Kidney (tissue), 14 donors: ENCODE measurements around the gene TOMM22. TPM values are rescaled to one million over a fixed set of nuclear protein-coding genes. Genes with fewer than 3 reads are reported as not detected.

Source experiments
- DNase-seq, 5 donors: peaks; one replicate each; pipeline ENCODE4 v3.0.0-alpha.2; 2013 to 2020
- FAIRE-seq: peaks from 2 replicates; lab custom pipeline; 2012; peaks lifted over from hg19 to GRCh38; lab: Jason Lieb, UNC
- H3K27ac ChIP-seq, 2 donors: one replicate each; pipeline ENCODE4 v1.7.0; 2013; ENCODE audit warnings: low read depth in 2 of 2, low read length in 2 of 2, inconsistent platforms in 1 of 2
- H3K27me3 ChIP-seq: one replicate; pipeline ENCODE4 v1.7.1; 2013; ENCODE audit warnings: low read length, inconsistent platforms; ENCODE audit not compliant: control insufficient read depth, insufficient read depth
- H3K36me3 ChIP-seq, 3 donors: one replicate each; pipeline versions ENCODE4 v1.7.0 to v1.7.1; 2013; ENCODE audit warnings: low read length in 3 of 3, control low read depth in 1 of 3, inconsistent platforms in 1 of 3; ENCODE audit not compliant: insufficient read depth in 3 of 3, control insufficient read depth in 2 of 3
- H3K4me1 ChIP-seq, 3 donors: one replicate each; pipeline versions ENCODE4 v1.7.0 to v1.7.1; 2013; ENCODE audit warnings: low read length in 3 of 3, inconsistent platforms in 1 of 3, low read depth in 1 of 3; ENCODE audit not compliant: control insufficient read depth in 2 of 3, insufficient read depth in 2 of 3
- H3K4me3 ChIP-seq, 3 donors: one replicate each; pipeline versions ENCODE4 v1.7.0 to v1.8.1; 2013; ENCODE audit warnings: low read length in 3 of 3, control low read depth in 1 of 3, inconsistent platforms in 1 of 3
- H3K9ac ChIP-seq, 3 donors: one replicate each; pipeline versions ENCODE4 v1.7.0 to v1.7.1; 2013; ENCODE audit warnings: low read length in 3 of 3, control low read depth in 1 of 3, inconsistent platforms in 1 of 3
- H3K9me3 ChIP-seq, 3 donors: one replicate each; pipeline versions ENCODE4 v1.7.0 to v1.7.1; 2013; ENCODE audit warnings: low read length in 3 of 3, control low read depth in 1 of 3, inconsistent platforms in 1 of 3; ENCODE audit not compliant: control insufficient read depth in 2 of 3, insufficient read depth in 1 of 3
- CTCF ChIP-seq: IDR thresholded peaks from 3 replicates; pipeline ENCODE4 v1.5.1; 2012; ENCODE audit warnings: mild to moderate bottlenecking, moderate library complexity, borderline replicate concordance; ENCODE audit not compliant: insufficient read depth; ENCODE audit errors: extremely low read depth
- intact Hi-C: fragments of 100-400 bp; cut with DNase I; formaldehyde crosslinking; loops from one replicate; pipeline ENCODE4 v1.11.1; 2022
- polyA plus RNA-seq: library from polyadenylated mRNA; stranded (reverse); fragments of 350-450 nt; fragmentation: Illumina TruSeq; extraction: RNeasy Lipid Tissue Mini Kit (QIAGEN cat#74804); gene quantifications from one replicate; pipeline ENCODE4 v1.2.3, GENCODE V29; 2014; ENCODE audit warnings: low read depth, low replicate concordance; ENCODE audit not compliant: insufficient read depth
- total RNA-seq: library from RNA; stranded (reverse); fragmentation: NEBNext Ultra II Directional; extraction: Animal tissue kit (Norgen Biotek cat#: 25700); gene quantifications from one replicate; pipeline ENCODE4 v1.2.1, GENCODE V29; 2021
- donor health status: control.
- donor health status: control.
- donor health status: control.
- donor health status: control.
- donor health status: control.
- donor health status: DM: yes; HTN: yes; CAD: no.
- donor health status: Normal renal cell carcinoma (clear cell type).

TOMM22 gene
- total and polyA plus RNA-seq, 2 donors from 2014 or later = 55.0 to 103 TPM

- Histone ChIP-seq H3K9ac (no peak overlapping the region), H3K36me3 (peaks cover 0 to 2% (median 0%) of the 10 kb centered on the region in 3 donors), H3K9me3 (no peaks in the 10 kb centered on the region), H3K4me3 (no peak overlapping the region), H3K4me1 (peaks cover 6 to 24% (median 15%) of the 10 kb centered on the region in 3 donors), H3K27ac (no peak overlapping the region), H3K27me3 (no peaks in the 10 kb centered on the region)
- FAIRE-seq (no peak), DNase-seq (no peak)
- TF ChIP-seq CTCF = no peak
- intact Hi-C loops = no loop called here
Observed at GRCh38 chr22:38707984-38708383, 26.2 kb downstream of the TOMM22 start.

- H3K4me3 ChIP-seq = no peak overlapping the region
- no peak for TF ChIP-seq CTCF
- H3K36me3 ChIP-seq = peaks cover 0 to 2% (median 0%) of the 10 kb centered on the region in 3 donors
- intact Hi-C loops = no loop called here
- peaks cover 6 to 25% (median 15%) of the 10 kb centered on the region in 3 donors for H3K4me1 ChIP-seq
- H3K27ac ChIP-seq = no peak overlapping the region
- H3K27me3 ChIP-seq = no peaks in the 10 kb centered on the region
- no peaks in the 10 kb centered on the region for H3K9me3 ChIP-seq
- no peak for DNase-seq
- no peak for FAIRE-seq
- H3K9ac ChIP-seq = no peak overlapping the region
Observed at GRCh38 chr22:38709306-38709705, 27.5 kb downstream of the TOMM22 start.

DNA sequence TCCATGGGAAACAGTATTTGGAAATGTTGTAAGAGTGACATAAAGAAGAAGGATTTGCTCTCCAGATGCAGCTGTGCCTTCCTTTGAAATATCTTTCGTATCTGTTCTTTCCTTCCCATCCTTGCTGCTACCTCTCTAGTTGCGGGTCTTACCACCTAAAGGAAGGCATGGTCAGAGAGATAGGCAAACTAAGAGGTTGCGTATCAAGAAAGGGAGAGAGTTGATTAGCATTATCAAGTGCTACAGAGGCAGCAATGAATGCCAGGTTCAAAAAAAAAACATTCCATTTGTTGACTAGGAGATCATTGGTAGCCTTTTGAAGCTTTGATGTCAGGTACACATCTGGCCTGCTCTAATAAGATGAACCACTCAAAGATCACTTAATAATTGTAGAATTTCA is 28.6 kb downstream of the TOMM22 start:
- intact Hi-C loops = no loop called here
- no peak for DNase-seq
- Histone ChIP-seq H3K9me3 (no peaks in the 10 kb centered on the region), H3K27ac (no peak overlapping the region), H3K27me3 (no peaks in the 10 kb centered on the region), H3K36me3 (peaks cover 0 to 4% (median 0%) of the 10 kb centered on the region in 3 donors), H3K4me1 (peaks cover 4 to 26% (median 15%) of the 10 kb centered on the region in 3 donors), H3K4me3 (no peak overlapping the region), H3K9ac (no peak overlapping the region)
- no peak for TF ChIP-seq CTCF
- FAIRE-seq = no peak

- no peak for DNase-seq
- peaks cover 0 to 4% (median 0%) of the 10 kb centered on the region in 3 donors for H3K36me3 ChIP-seq
- H3K27me3 ChIP-seq = no peaks in the 10 kb centered on the region
- no peak overlapping the region for H3K9ac ChIP-seq
- peaks cover 4 to 26% (median 15%) of the 10 kb centered on the region in 3 donors for H3K4me1 ChIP-seq
- intact Hi-C loops = no loop called here
- H3K9me3 ChIP-seq = no peaks in the 10 kb centered on the region
- FAIRE-seq = no peak
- H3K27ac ChIP-seq = no peak overlapping the region
- TF ChIP-seq CTCF = no peak
- no peak overlapping the region for H3K4me3 ChIP-seq
Observed at GRCh38 chr22:38710866-38711265, 29.1 kb downstream of the TOMM22 start.
